Neural progenitor cell (in vitro differentiated cells): Measurements from ENCODE around the gene IGFBP7. TPM values are rescaled to one million over a fixed set of nuclear protein-coding genes. Genes with fewer than 3 reads are reported as not detected.
A peak's percentile ranks its signal among the peaks of the same experiment; 100 is the strongest.

ENCODE experiments used
- DNase-seq: peaks from one replicate; pipeline ENCODE4 v3.0.0-alpha.2; 2016; ENCODE audit warnings: low spot score
- H2AFZ ChIP-seq: fragments of 200-600 bp; sonication (generic); replicated peaks from 2 replicates; pipeline ENCODE4 v1.6.1; 2016; ENCODE audit warnings: antibody characterized with exemption
- H3F3A ChIP-seq: fragments of 200-600 bp; sonication (generic); 2 replicates; pipeline ENCODE4 v1.6.1; 2016; ENCODE audit warnings: antibody characterized with exemption, low read depth
- H3K27ac ChIP-seq: fragments of 200-600 bp; sonication (generic); 2 replicates; pipeline ENCODE4 v1.5.1; 2016; ENCODE audit warnings: mild to moderate bottlenecking
- H3K27me3 ChIP-seq: fragments of 200-600 bp; sonication (generic); 2 replicates; pipeline ENCODE4 v1.6.1; 2016; ENCODE audit warnings: mild to moderate bottlenecking, moderate library complexity
- H3K36me3 ChIP-seq: fragments of 200-600 bp; sonication (generic); 2 replicates; pipeline ENCODE4 v1.5.1; 2016
- H3K4me1 ChIP-seq: fragments of 200-600 bp; sonication (generic); 2 replicates; pipeline ENCODE4 v1.6.1; 2016; ENCODE audit warnings: mixed run types
- H3K4me2 ChIP-seq: fragments of 200-600 bp; sonication (generic); 2 replicates; pipeline ENCODE4 v1.6.1; 2016
- H3K4me3 ChIP-seq: fragments of 200-600 bp; sonication (generic); 2 replicates; pipeline ENCODE4 v1.5.1; 2016
- H3K79me2 ChIP-seq: fragments of 200-600 bp; sonication (generic); 2 replicates; pipeline ENCODE4 v1.6.1; 2016; ENCODE audit warnings: low read depth
- H3K9ac ChIP-seq: fragments of 200-600 bp; sonication (generic); 2 replicates; pipeline ENCODE4 v1.6.1; 2016
- H3K9me3 ChIP-seq: fragments of 200-600 bp; sonication (generic); 2 replicates; pipeline ENCODE4 v1.5.1; 2016; ENCODE audit warnings: low read depth
- H4K20me1 ChIP-seq: fragments of 200-600 bp; sonication (generic); 2 replicates; pipeline ENCODE4 v1.6.1; 2016; ENCODE audit warnings: low read depth
- H3K27ac Mint-ChIP-seq: 3 replicates; pipeline ENCODE4 v1.8.0; 2021; ENCODE audit warnings: mixed read lengths
- H3K27me3 Mint-ChIP-seq: 2 replicates; pipeline ENCODE4 v1.8.0; 2022; ENCODE audit warnings: low read depth, mild to moderate bottlenecking, inconsistent platforms, moderate library complexity, mixed read lengths; ENCODE audit not compliant: insufficient read depth
- H3K36me3 Mint-ChIP-seq: 3 replicates; pipeline ENCODE4 v1.8.0; 2021; ENCODE audit warnings: mixed read lengths
- H3K4me1 Mint-ChIP-seq: 3 replicates; pipeline ENCODE4 v1.8.0; 2021; ENCODE audit warnings: mixed read lengths
- H3K4me3 Mint-ChIP-seq: 3 replicates; pipeline ENCODE4 v1.8.0; 2021; ENCODE audit warnings: mild to moderate bottlenecking, moderate library complexity, mixed read lengths
- H3K9me3 Mint-ChIP-seq: 3 replicates; pipeline ENCODE4 v1.8.0; 2020; ENCODE audit warnings: mixed read lengths
- CTCF ChIP-seq: fragments of 200-600 bp; sonication (generic); IDR thresholded peaks from 2 replicates; pipeline ENCODE4 v1.5.1; 2017; ENCODE audit warnings: antibody characterized with exemption, mild to moderate bottlenecking
- EZH2 ChIP-seq: fragments of 200-600 bp; sonication (generic); IDR thresholded peaks from 2 replicates; pipeline ENCODE4 v1.6.1; 2017; ENCODE audit warnings: antibody characterized with exemption, mild to moderate bottlenecking, moderate library complexity
- EZH2phosphoT487 ChIP-seq: fragments of 200-600 bp; sonication (generic); IDR thresholded peaks from 2 replicates; pipeline ENCODE4 v1.6.1; 2017; ENCODE audit warnings: antibody characterized with exemption
- total RNA-seq: library from RNA; depleted of rRNA; stranded (reverse); fragments of >200 nt; gene quantifications from 2 replicates; pipeline ENCODE4 v1.2.3, GENCODE V29; 2015; ENCODE audit warnings: low replicate concordance

IGFBP7 gene
- total RNA-seq, 1 donor from 2014 or later, result 0.86 TPM

GRCh38 chr4:57080781-57081650 lies 29.2 kb downstream of the IGFBP7 start:
- Histone ChIP-seq H4K20me1 (no peaks in the 10 kb centered on the region), H3K27ac (no peak overlapping the region), H3K27me3 (no peaks in the 10 kb centered on the region), H3K4me1 (peaks cover 13% of the 10 kb centered on the region), H3K36me3 (no peaks in the 10 kb centered on the region), H2AFZ (no peak overlapping the region), H3F3A (peaks cover 11% of the 10 kb centered on the region), H3K4me3 (no peak overlapping the region), H3K9me3 (no peaks in the 10 kb centered on the region), H3K4me2 (no peak overlapping the region), H3K9ac (no peak overlapping the region), H3K79me2 (no peaks in the 10 kb centered on the region)
- no peak for DNase-seq
- Mint-ChIP-seq H3K4me1 (peaks cover 51% of the 10 kb centered on the region), H3K36me3 (no peaks in the 10 kb centered on the region), H3K4me3 (no peak overlapping the region), H3K27ac (peak overlapping the region; percentile 80), H3K27me3 (peaks cover 11% of the 10 kb centered on the region), H3K9me3 (peaks cover 16% of the 10 kb centered on the region)
- TF ChIP-seq CTCF, result no peak
- TF ChIP-seq EZH2phosphoT487, result no peak
- no peak for TF ChIP-seq EZH2

GRCh38 chr4:57078685-57079521 lies 31.3 kb downstream of the IGFBP7 start:
- H3K4me3 ChIP-seq, result peak overlapping the region; percentile 2
- H3K4me2 ChIP-seq, result peak overlapping the region; percentile 56
- no peaks in the 10 kb centered on the region for H3K36me3 Mint-ChIP-seq
- H3K4me1 ChIP-seq, result peaks cover 13% of the 10 kb centered on the region
- no peaks in the 10 kb centered on the region for H3K27me3 ChIP-seq
- no peaks in the 10 kb centered on the region for H3K36me3 ChIP-seq
- peak overlapping the region; percentile 14 for H3K4me3 Mint-ChIP-seq
- peaks cover 65% of the 10 kb centered on the region for H3K4me1 Mint-ChIP-seq
- H3K9me3 Mint-ChIP-seq, result peaks cover 5% of the 10 kb centered on the region
- peak overlapping the region; percentile 22 for H2AFZ ChIP-seq
- TF ChIP-seq EZH2phosphoT487 (no peak), CTCF (no peak), EZH2 (no peak)
- H3F3A ChIP-seq, result peaks cover 11% of the 10 kb centered on the region
- H3K27ac ChIP-seq, result no peak overlapping the region
- DNase-seq, result peak; percentile 70
- H4K20me1 ChIP-seq, result no peaks in the 10 kb centered on the region
- H3K9ac ChIP-seq, result no peak overlapping the region
- no peaks in the 10 kb centered on the region for H3K79me2 ChIP-seq
- no peaks in the 10 kb centered on the region for H3K9me3 ChIP-seq
- peak overlapping the region; percentile 95 for H3K27ac Mint-ChIP-seq
- peaks cover 11% of the 10 kb centered on the region for H3K27me3 Mint-ChIP-seq

- Mint-ChIP-seq H3K9me3 (peaks cover 7% of the 10 kb centered on the region), H3K4me1 (peaks cover 65% of the 10 kb centered on the region), H3K27ac (peak overlapping the region; percentile 95), H3K27me3 (peaks cover 11% of the 10 kb centered on the region), H3K36me3 (no peaks in the 10 kb centered on the region), H3K4me3 (no peak overlapping the region)
- H3K27ac ChIP-seq, result no peak overlapping the region
- no peaks in the 10 kb centered on the region for H4K20me1 ChIP-seq
- TF ChIP-seq CTCF (no peak), EZH2phosphoT487 (no peak), EZH2 (no peak)
- peaks cover 13% of the 10 kb centered on the region for H3K4me1 ChIP-seq
- H3K36me3 ChIP-seq, result no peaks in the 10 kb centered on the region
- H3K9ac ChIP-seq, result no peak overlapping the region
- H3F3A ChIP-seq, result peaks cover 11% of the 10 kb centered on the region
- H3K79me2 ChIP-seq, result no peaks in the 10 kb centered on the region
- no peak for DNase-seq
- H3K4me2 ChIP-seq, result no peak overlapping the region
- no peaks in the 10 kb centered on the region for H3K27me3 ChIP-seq
- no peaks in the 10 kb centered on the region for H3K9me3 ChIP-seq
- H2AFZ ChIP-seq, result no peak overlapping the region
- no peak overlapping the region for H3K4me3 ChIP-seq
Measured at GRCh38 chr4:57077550-57078343, 32.4 kb downstream of the IGFBP7 start.
